Progenitor cell of endocrine pancreas (in vitro differentiated cells): ENCODE data around the gene RNMT. TPM values are rescaled to one million over a fixed set of nuclear protein-coding genes. Genes with fewer than 3 reads are reported as not detected.

ENCODE experiments used
- DNase-seq: peaks from one replicate; pipeline ENCODE4 v3.0.0; 2021; ENCODE audit warnings: low spot score; ENCODE audit not compliant: unreplicated experiment
- H3K27ac Mint-ChIP-seq: 2 replicates; pipeline ENCODE4 v1.8.0; 2021; ENCODE audit warnings: mild to moderate bottlenecking, moderate library complexity, mixed read lengths
- H3K27me3 Mint-ChIP-seq: 2 replicates; pipeline ENCODE4 v1.8.0; 2021; ENCODE audit warnings: mixed read lengths
- H3K36me3 Mint-ChIP-seq: 2 replicates; pipeline ENCODE4 v1.8.0; 2022; ENCODE audit warnings: mixed read lengths; ENCODE audit not compliant: insufficient read depth
- H3K4me1 Mint-ChIP-seq: 2 replicates; pipeline ENCODE4 v1.8.0; 2021; ENCODE audit warnings: low read depth, mixed read lengths
- H3K4me3 Mint-ChIP-seq: 2 replicates; pipeline ENCODE4 v1.8.0; 2021; ENCODE audit warnings: low read depth, mild to moderate bottlenecking, moderate library complexity, mixed read lengths
- H3K9me3 Mint-ChIP-seq: 2 replicates; pipeline ENCODE4 v1.8.0; 2021; ENCODE audit warnings: low read depth, mixed read lengths
- CTCF ChIP-seq: fragments of 200-600 bp; sonication (generic); IDR thresholded peaks from one replicate; pipeline ENCODE4 v1.5.0; 2021; ENCODE audit warnings: antibody characterized with exemption, mild to moderate bottlenecking; ENCODE audit not compliant: unreplicated experiment
- total RNA-seq: library from RNA; stranded (reverse); gene quantifications from 2 replicates; pipeline ENCODE4 v1.2.1, GENCODE V29; 2021

RNMT gene
- total RNA-seq, 1 donor from 2014 or later = 47.6 TPM

GRCh38 chr18:13810950-13811485, 84.5 kb downstream of the RNMT start:
- no peaks in the 10 kb centered on the region for H3K36me3 Mint-ChIP-seq
- no peak for DNase-seq
- no peak for TF ChIP-seq CTCF
- H3K4me3 Mint-ChIP-seq = no peak overlapping the region
- H3K27ac Mint-ChIP-seq = no peak overlapping the region
- peaks cover 29% of the 10 kb centered on the region for H3K4me1 Mint-ChIP-seq
- H3K27me3 Mint-ChIP-seq = no peaks in the 10 kb centered on the region
- no peaks in the 10 kb centered on the region for H3K9me3 Mint-ChIP-seq

GRCh38 chr18:13811993-13812392, 85.5 kb downstream of the RNMT start:
- peak; percentile 43 for TF ChIP-seq CTCF
- no peaks in the 10 kb centered on the region for H3K36me3 Mint-ChIP-seq
- H3K9me3 Mint-ChIP-seq = no peaks in the 10 kb centered on the region
- H3K4me3 Mint-ChIP-seq = no peak overlapping the region
- DNase-seq = no peak
- H3K27me3 Mint-ChIP-seq = no peaks in the 10 kb centered on the region
- peaks cover 24% of the 10 kb centered on the region for H3K4me1 Mint-ChIP-seq
- no peak overlapping the region for H3K27ac Mint-ChIP-seq

GRCh38 chr18:13813271-13813849, 86.9 kb downstream of the RNMT start:
- no peaks in the 10 kb centered on the region for H3K36me3 Mint-ChIP-seq
- H3K4me3 Mint-ChIP-seq = no peak overlapping the region
- no peak overlapping the region for H3K27ac Mint-ChIP-seq
- peaks cover 23% of the 10 kb centered on the region for H3K4me1 Mint-ChIP-seq
- peak; percentile 59 for DNase-seq
- peak; percentile 85 for TF ChIP-seq CTCF
- no peaks in the 10 kb centered on the region for H3K27me3 Mint-ChIP-seq
- no peaks in the 10 kb centered on the region for H3K9me3 Mint-ChIP-seq

Other genes with a start within 250 kb of the RNMT start
- 11.0 and 12.7 TPM in 2 replicates for gene FAM210A, start 115 bp upstream of the RNMT start, total RNA-seq
- gene MC5R, start 97.5 kb downstream of the RNMT start, total RNA-seq = not detected in 2 replicates
- gene MC2R, start 188.9 kb downstream of the RNMT start, total RNA-seq = not detected in 2 replicates